Measurements from ENCODE around the gene DLGAP1.

- no peak for TF ChIP-seq PATZ1 (CRISPR knock-in tag; IDR thresholded peaks at IDR 0.05; ENCODE audit: borderline replicate concordance)
- no peak for TF ChIP-seq OSR1 (CRISPR knock-in tag; IDR thresholded peaks at IDR 0.05)
- no peak for TF ChIP-seq ZFP30 (CRISPR knock-in tag; IDR thresholded peaks at IDR 0.05)
- TF ChIP-seq ZNF565 (CRISPR knock-in tag; conservative IDR thresholded peaks at IDR 0.05; ENCODE audit: low read depth) = no peak
- no peak for TF ChIP-seq CREB5 (CRISPR knock-in tag; IDR thresholded peaks at IDR 0.05; ENCODE audit: low read depth)
- no peak for TF ChIP-seq TSHZ2 (CRISPR knock-in tag; IDR thresholded peaks at IDR 0.05)
- no peak for TF ChIP-seq ESRRG (CRISPR knock-in tag; IDR thresholded peaks at IDR 0.05)
Measured at GRCh38 chr18:3547891-3548615, 907.1 kb downstream of the DLGAP1 start.

Data from SK-N-SH treated with all-trans-retinoic acid at 6 μM for 48 hours (cell line).